OCI-LY7 (cell line): ENCODE results near the gene C3orf20. TPM values are rescaled to one million over a fixed set of nuclear protein-coding genes. Genes with fewer than 3 reads are reported as not detected.

Experiments used
- BruUV-seq: library from RNA; stranded (reverse); fragments of 400-500 nt; replicated peaks from 2 replicates; lab custom pipeline; 2021; lab: Mats Ljungman, UMichigan
- CTCF ChIA-PET: fragments of 300-600 bp; sonication (Branson Sonifier 250); formaldehyde crosslinking; loops from one replicate; lab custom pipeline; 2022; ENCODE audit warnings: antibody characterized with exemption; ENCODE audit not compliant: unreplicated experiment; lab: Charles Lee
- POLR2A ChIA-PET: fragments of 300-600 bp; sonication (Branson Sonifier 250); formaldehyde crosslinking; loops from one replicate; lab custom pipeline; 2022; ENCODE audit warnings: antibody characterized with exemption; lab: Charles Lee
- DNase-seq: peaks from one replicate; pipeline ENCODE4 v3.0.0-alpha.2; 2015; ENCODE audit warnings: low spot score
- H2AFZ ChIP-seq: fragments of 200-600 bp; sonication (generic), shearing (Covaris generic); 2 replicates; pipeline ENCODE4 v1.6.1; 2014; ENCODE audit warnings: mild to moderate bottlenecking, antibody characterized with exemption, low read length, moderate library complexity
- H3K27ac ChIP-seq: fragments of 200-600 bp; sonication (generic); 2 replicates; pipeline ENCODE4 v1.5.1; 2014; ENCODE audit warnings: mixed run types, low read depth, mild to moderate bottlenecking, moderate library complexity, low read length, inconsistent platforms; ENCODE audit not compliant: poor library complexity, severe bottlenecking
- H3K36me3 ChIP-seq: fragments of 200-600 bp; sonication (generic); 2 replicates; pipeline ENCODE4 v1.6.1; 2014; ENCODE audit warnings: mild to moderate bottlenecking, antibody characterized with exemption, low read length, moderate library complexity, mixed read lengths; ENCODE audit not compliant: insufficient read depth
- H3K4me1 ChIP-seq: fragments of 200-600 bp; sonication (generic); 2 replicates; pipeline ENCODE4 v1.5.1; 2014; ENCODE audit warnings: mild to moderate bottlenecking, low read length; ENCODE audit not compliant: insufficient read depth, poor library complexity, severe bottlenecking
- H3K4me2 ChIP-seq: fragments of 200-600 bp; sonication (generic); 2 replicates; pipeline ENCODE4 v1.6.1; 2014; ENCODE audit warnings: mild to moderate bottlenecking, low read length
- H3K4me3 ChIP-seq: fragments of 200-600 bp; sonication (generic); 2 replicates; pipeline ENCODE4 v1.5.1; 2014; ENCODE audit warnings: mild to moderate bottlenecking, low read depth, low read length; ENCODE audit not compliant: poor library complexity, severe bottlenecking
- H3K79me2 ChIP-seq: fragments of 200-600 bp; sonication (generic); 2 replicates; pipeline ENCODE4 v1.6.1; 2016; ENCODE audit warnings: low read depth, mild to moderate bottlenecking, low read length, moderate library complexity, mixed read lengths; ENCODE audit not compliant: insufficient read depth
- H3K9me2 ChIP-seq: fragments of 200-600 bp; sonication (generic); 2 replicates; pipeline ENCODE4 v1.6.1; 2016; ENCODE audit warnings: mild to moderate bottlenecking, low read length, mixed read lengths; ENCODE audit not compliant: insufficient read depth
- H3K9me3 ChIP-seq: fragments of 200-600 bp; sonication (generic); 2 replicates; pipeline ENCODE4 v1.6.1; 2014; ENCODE audit warnings: mild to moderate bottlenecking, mixed run types, low read length, mixed read lengths
- H4K20me1 ChIP-seq: fragments of 200-600 bp; sonication (generic); 2 replicates; pipeline ENCODE4 v1.6.1; 2014; ENCODE audit warnings: mild to moderate bottlenecking, antibody characterized with exemption, low read length, moderate library complexity, mixed read lengths; ENCODE audit not compliant: insufficient read depth
- CTCF ChIP-seq: fragments of 200-600 bp; sonication (generic); conservative IDR thresholded peaks from 2 replicates; pipeline ENCODE4 v1.5.1; 2014; ENCODE audit warnings: mild to moderate bottlenecking, antibody characterized with exemption, low read length, moderate library complexity, mixed read lengths
- EZH2phosphoT487 ChIP-seq: fragments of 200-600 bp; sonication (generic); IDR thresholded peaks from 2 replicates; pipeline ENCODE4 v1.6.1; 2018; ENCODE audit warnings: low read depth, borderline replicate concordance, mild to moderate bottlenecking, mixed run types, antibody characterized with exemption, low read length, moderate library complexity, mixed read lengths
- intact Hi-C: fragments of 100-400 bp; cut with micrococcal nuclease; formaldehyde crosslinking; loops from one replicate; pipeline ENCODE4 v1.10.0; 2022; ENCODE audit not compliant: unreplicated experiment
- total RNA-seq, 2 experiments: library from RNA; depleted of rRNA in 1 of 2; stranded (reverse); fragments of >200 nt in 1 of 2; shearing (Covaris generic) in 1 of 2; gene quantifications; 2 replicates each; pipeline ENCODE4 v1.2.3, GENCODE V29; 2014 to 2022

C3orf20 gene
- total RNA-seq, 2 experiments from 2014 or later: 2.2 to 2.7 TPM

- no peak overlapping the region for H3K27ac ChIP-seq
- no peak overlapping the region for H3K4me3 ChIP-seq
- H3K79me2 ChIP-seq: no peaks in the 10 kb centered on the region
- H3K36me3 ChIP-seq: no peaks in the 10 kb centered on the region
- H4K20me1 ChIP-seq: no peaks in the 10 kb centered on the region
- ChIA-PET CTCF (interaction anchor here (1.1 kb wide), 1 partner anchor 98 kb away, joined by 3 read pairs; no protein-coding TSS in a partner anchor), POLR2A (no interaction called here)
- H3K9me2 ChIP-seq: no peaks in the 10 kb centered on the region
- H2AFZ ChIP-seq: no peak overlapping the region
- no peaks in the 10 kb centered on the region for H3K4me1 ChIP-seq
- no peak overlapping the region for H3K4me2 ChIP-seq
- no TSS peak for BruUV-seq
- intact Hi-C loops: no loop called here
- H3K9me3 ChIP-seq: peaks cover 16% of the 10 kb centered on the region; the same call in 1 of the 2 replicates
- no peak for DNase-seq
- TF ChIP-seq EZH2phosphoT487 (no peak), CTCF (no peak)
These were observed 100.6 kb downstream of the C3orf20 start for GRCh38 chr3:14775563-14775962.

- Histone ChIP-seq H3K4me3 (no peak overlapping the region), H3K36me3 (no peaks in the 10 kb centered on the region), H2AFZ (no peak overlapping the region), H3K9me3 (peaks cover 16% of the 10 kb centered on the region; the same call in 1 of the 2 replicates), H3K27ac (no peak overlapping the region), H3K9me2 (no peaks in the 10 kb centered on the region), H3K4me2 (no peak overlapping the region), H3K79me2 (no peaks in the 10 kb centered on the region), H4K20me1 (no peaks in the 10 kb centered on the region), H3K4me1 (no peaks in the 10 kb centered on the region)
- POLR2A ChIA-PET: interaction anchor here (1.7 to 8.0 kb wide), 3 partner anchors 10 to 104 kb away, joined by 5 to 49 read pairs (median 7); partner anchors contain the start of gene C3orf20
- no TSS peak for BruUV-seq
- TF ChIP-seq EZH2phosphoT487 (no peak), CTCF (no peak)
- CTCF ChIA-PET: no interaction called here
- intact Hi-C loops: no loop called here
- DNase-seq: no peak
These were observed 104.2 kb downstream of the C3orf20 start for GRCh38 chr3:14779069-14779685.
